GM12891 (cell line): ENCODE results near the gene RSPH1.

Source experiments
- DNase-seq: peaks from one replicate; pipeline ENCODE4 v3.0.0; 2011; ENCODE audit warnings: low spot score; ENCODE audit not compliant: insufficient read length
- FAIRE-seq: peaks from 2 replicates; lab custom pipeline; 2011; peaks lifted over from hg19 to GRCh38; lab: Jason Lieb, UNC
- PAX5 ChIP-seq: IDR thresholded peaks from 2 replicates; pipeline ENCODE4 v1.6.1; 2011; ENCODE audit warnings: low read length, moderate library complexity, mild to moderate bottlenecking; ENCODE audit not compliant: insufficient read depth, severe bottlenecking
- POLR2A ChIP-seq: IDR thresholded peaks from 2 replicates; pipeline ENCODE4 v1.6.1; 2011; ENCODE audit warnings: low read depth, low read length, control low read depth
- POLR2AphosphoS5 ChIP-seq: IDR thresholded peaks from 2 replicates; pipeline ENCODE4 v1.6.1; 2011; ENCODE audit warnings: low read depth, low read length, control low read depth
- POU2F2 ChIP-seq: IDR thresholded peaks from 2 replicates; pipeline ENCODE4 v1.6.1; 2011; ENCODE audit warnings: low read depth, mild to moderate bottlenecking, control low read depth, low read length, moderate library complexity
- SPI1 ChIP-seq: IDR thresholded peaks from 2 replicates; pipeline ENCODE4 v1.6.1; 2011; ENCODE audit warnings: low read depth, low read length, control low read depth
- TAF1 ChIP-seq: IDR thresholded peaks from 2 replicates; pipeline ENCODE4 v1.6.1; 2011; ENCODE audit warnings: low read depth, low read length, control low read depth

The RSPH1 gene

DNA sequence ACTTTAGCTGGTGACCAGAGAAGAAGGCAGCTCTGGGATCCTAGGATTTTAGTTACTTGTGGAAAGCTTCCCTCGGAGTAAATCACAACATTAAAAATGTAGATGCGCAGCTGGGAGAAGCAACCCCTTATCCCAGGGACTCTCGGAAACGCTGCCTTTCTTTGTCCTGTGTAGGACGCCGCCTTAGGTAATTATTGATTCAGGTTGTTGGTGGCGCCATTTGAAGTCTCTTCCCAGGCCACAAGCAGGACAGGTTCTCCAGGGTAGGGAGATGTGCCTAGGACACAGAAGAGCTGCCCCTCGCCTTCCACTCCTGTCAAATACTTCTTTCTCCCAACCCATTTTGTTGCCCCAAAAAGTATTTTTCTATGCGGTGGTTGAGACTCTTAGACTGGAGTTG, 27.9 kb upstream of the RSPH1 start:
- FAIRE-seq (no peak), DNase-seq (no peak)
- TF ChIP-seq SPI1 (no peak), TAF1 (no peak), POLR2A (no peak), POU2F2 (no peak), PAX5 (no peak), POLR2AphosphoS5 (no peak)

GRCh38 chr21:42523211-42523610, 27.2 kb upstream of the RSPH1 start:
- DNase-seq (no peak), FAIRE-seq (no peak)
- TF ChIP-seq SPI1: no peak
- TF ChIP-seq PAX5: no peak
- TF ChIP-seq POU2F2: no peak
- no peak for TF ChIP-seq POLR2A
- TF ChIP-seq POLR2AphosphoS5: no peak
- no peak for TF ChIP-seq TAF1

DNA sequence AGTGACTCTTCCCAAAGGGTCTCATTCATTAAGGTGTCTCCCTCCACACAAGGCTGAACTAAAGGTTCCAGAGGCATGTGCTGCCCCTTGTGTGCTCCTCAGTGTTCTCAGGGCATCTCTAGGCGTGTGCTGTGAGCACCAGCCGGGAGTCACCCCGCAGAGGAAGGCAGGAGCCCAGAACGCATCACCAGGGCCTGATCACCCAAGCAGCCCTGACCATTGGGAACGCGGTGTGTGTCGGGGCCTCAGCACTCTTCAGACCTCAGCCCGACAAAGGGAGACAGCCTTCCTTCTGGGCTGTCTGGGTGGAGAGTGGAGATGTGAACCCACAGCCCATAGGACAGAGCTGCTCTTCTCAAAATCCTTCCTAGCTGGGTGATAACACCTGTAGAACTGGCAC, 26.7 kb upstream of the RSPH1 start:
- TF ChIP-seq TAF1: no peak
- no peak for TF ChIP-seq POLR2A
- TF ChIP-seq SPI1: no peak
- no peak for TF ChIP-seq POLR2AphosphoS5
- no peak for TF ChIP-seq PAX5
- TF ChIP-seq POU2F2: no peak
- FAIRE-seq: no peak

GRCh38 chr21:42522271-42522670, 26.2 kb upstream of the RSPH1 start:
- TF ChIP-seq SPI1 (no peak), POU2F2 (no peak), POLR2A (no peak), PAX5 (no peak), POLR2AphosphoS5 (no peak), TAF1 (no peak)
- no peak for FAIRE-seq
- no peak for DNase-seq

More for the DNA sequence above, 26.7 kb upstream of the RSPH1 start:
- DNase-seq: no peak

- FAIRE-seq: no peak
- no peak for TF ChIP-seq TAF1
- no peak for TF ChIP-seq SPI1
- no peak for TF ChIP-seq POU2F2
- TF ChIP-seq POLR2AphosphoS5: no peak
- TF ChIP-seq PAX5: no peak
- DNase-seq: no peak
Measured at GRCh38 chr21:42521805-42522204, 25.8 kb upstream of the RSPH1 start.

- DNase-seq (no peak), FAIRE-seq (no peak)
- TF ChIP-seq POLR2A (no peak), PAX5 (no peak), POU2F2 (no peak), SPI1 (no peak), POLR2AphosphoS5 (no peak), TAF1 (no peak)
Measured at GRCh38 chr21:42521384-42521783, 25.4 kb upstream of the RSPH1 start.

DNA sequence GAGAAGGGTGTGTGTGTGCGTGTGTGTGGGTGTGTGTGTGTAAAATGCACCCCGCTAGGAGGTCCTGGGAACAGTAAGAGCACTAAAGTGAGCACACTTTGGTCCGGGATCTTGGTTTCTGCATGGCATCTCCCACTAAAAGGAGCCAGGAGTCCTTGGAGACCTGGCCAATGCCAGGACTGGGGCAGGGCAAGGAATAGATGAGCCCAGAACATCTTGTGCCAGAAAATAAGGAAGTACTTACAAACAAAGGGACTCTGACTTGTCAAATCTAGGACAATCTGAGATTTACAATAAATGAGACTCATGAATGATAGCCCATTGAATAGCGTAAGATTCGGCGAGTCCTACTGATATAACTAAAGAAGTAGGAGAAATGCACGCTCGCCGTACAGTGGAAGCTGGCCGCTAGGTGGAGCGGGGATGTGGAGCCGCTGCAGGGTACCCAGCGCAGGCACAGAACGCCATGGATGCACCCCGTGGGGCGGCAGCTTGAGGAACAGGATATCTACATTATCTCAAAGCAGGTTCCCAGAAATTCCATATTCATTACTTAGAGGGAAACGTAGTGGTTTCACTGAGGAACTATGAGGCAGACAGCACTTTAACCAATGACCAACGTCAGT, 24.7 kb upstream of the RSPH1 start:
- TF ChIP-seq POLR2AphosphoS5 (no peak), TAF1 (no peak), PAX5 (no peak), POLR2A (no peak), SPI1 (peak; percentile 41; the same call in 1 of the 2 replicates), POU2F2 (no peak)
- FAIRE-seq (no peak), DNase-seq (no peak)

DNA sequence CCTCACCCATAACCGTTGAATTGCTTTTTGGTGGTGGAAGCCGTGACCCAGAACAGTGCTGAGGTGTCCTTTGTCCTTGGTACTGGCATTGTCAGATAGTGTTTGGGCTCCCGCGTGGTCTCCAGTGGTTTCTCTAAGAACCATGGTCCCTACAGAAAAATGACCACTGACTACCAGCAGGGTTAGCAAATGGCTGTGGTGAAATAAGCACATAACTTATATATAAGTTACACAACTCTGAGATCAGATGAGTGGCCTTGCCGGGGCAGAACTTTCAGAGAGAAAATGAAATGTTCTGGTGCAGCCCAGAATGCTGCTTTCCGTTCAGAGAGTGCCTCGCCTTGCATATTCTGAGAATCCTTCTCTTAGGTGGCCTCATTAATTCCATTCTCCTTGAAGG, 22.6 kb upstream of the RSPH1 start:
- TF ChIP-seq TAF1 (no peak), POU2F2 (no peak), POLR2AphosphoS5 (no peak), POLR2A (no peak), PAX5 (no peak)
- FAIRE-seq: no peak
- DNase-seq: no peak

DNA sequence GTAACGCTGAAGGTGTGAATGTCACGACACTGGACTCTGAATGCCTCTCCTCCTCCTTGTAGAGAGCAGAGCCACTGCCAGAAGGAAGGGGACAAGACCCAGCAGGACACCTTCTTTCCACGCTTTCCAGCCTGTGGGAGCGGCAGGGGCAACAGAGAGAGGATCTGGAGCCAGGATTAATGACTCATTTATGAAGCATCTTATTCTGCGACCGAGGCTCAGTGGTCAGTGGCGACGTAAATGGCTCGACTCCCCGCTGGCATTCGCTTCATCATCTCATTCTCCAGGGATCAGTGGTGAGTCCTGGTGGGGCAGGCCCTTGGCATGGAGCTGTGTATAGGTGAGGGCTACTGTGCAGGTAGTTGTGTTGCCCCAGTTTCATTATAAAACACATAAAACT, 22.2 kb upstream of the RSPH1 start:
- FAIRE-seq: no peak
- TF ChIP-seq SPI1: no peak
- TF ChIP-seq POU2F2: no peak
- no peak for TF ChIP-seq POLR2AphosphoS5
- TF ChIP-seq POLR2A: no peak
- TF ChIP-seq TAF1: no peak
- no peak for TF ChIP-seq PAX5
- DNase-seq: no peak

- FAIRE-seq: no peak
- TF ChIP-seq POLR2AphosphoS5 (no peak), SPI1 (no peak)
- DNase-seq: no peak
Measured at GRCh38 chr21:42515708-42516502, 19.9 kb upstream of the RSPH1 start.
